Stimulated activated CD8-positive, alpha-beta memory T cell treated with anti-CD3 and anti-CD28 coated beads, Interleukin-2, amount 100 ng/mL, for 48 hours (primary cell): Measurements from ENCODE around the gene LOXL3.

Experiments used
- DNase-seq, 2 donors: peaks; one replicate each; pipeline ENCODE4 v3.0.0-alpha.2; 2020; ENCODE audit warnings: low read depth in 2 of 2

The LOXL3 gene

DNA sequence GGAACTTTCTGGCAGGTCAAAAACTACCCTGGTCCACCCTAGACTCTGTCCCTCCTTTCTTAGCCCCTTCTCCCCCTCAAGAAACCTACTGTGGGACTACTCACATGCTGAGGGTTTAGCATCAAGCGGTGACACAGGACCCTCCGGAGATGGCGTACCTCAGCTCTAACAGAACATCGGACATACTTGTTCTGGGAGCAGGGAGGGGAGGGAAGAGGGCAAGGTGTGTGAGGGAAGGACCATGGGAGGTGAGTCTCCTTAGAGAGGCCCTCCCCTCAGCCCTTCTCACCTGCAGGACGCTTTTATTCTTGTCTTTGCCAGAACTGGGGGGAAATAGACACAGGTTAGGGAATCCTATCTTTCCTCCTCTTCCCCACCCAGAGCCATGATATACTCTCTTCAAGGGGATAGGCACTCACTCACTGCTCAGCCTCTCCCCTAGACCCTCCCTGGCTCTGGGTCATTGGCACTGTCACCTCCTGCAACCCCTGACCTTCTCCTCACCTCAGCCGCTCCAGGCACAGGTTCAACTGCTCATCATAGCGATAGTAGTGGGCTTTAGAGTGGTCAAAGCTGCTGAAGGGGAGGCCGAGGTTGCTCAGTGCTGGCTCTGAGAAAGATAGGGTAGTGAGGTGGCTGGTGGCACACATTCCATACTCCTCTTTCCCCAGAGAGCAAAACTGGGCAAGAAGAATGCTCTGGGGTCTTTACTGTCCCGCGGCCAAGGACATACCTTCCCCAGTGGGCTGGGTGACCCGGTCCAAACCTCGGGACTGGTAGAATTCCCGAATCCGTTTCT lies 48.1 kb downstream of the LOXL3 start:
- DNase-seq, result no peak

- no peak for DNase-seq
These were observed 49.2 kb downstream of the LOXL3 start for GRCh38 chr2:74504591-74504990.

- no peak for DNase-seq
These were observed 50.0 kb downstream of the LOXL3 start for GRCh38 chr2:74503506-74504475.

DNA sequence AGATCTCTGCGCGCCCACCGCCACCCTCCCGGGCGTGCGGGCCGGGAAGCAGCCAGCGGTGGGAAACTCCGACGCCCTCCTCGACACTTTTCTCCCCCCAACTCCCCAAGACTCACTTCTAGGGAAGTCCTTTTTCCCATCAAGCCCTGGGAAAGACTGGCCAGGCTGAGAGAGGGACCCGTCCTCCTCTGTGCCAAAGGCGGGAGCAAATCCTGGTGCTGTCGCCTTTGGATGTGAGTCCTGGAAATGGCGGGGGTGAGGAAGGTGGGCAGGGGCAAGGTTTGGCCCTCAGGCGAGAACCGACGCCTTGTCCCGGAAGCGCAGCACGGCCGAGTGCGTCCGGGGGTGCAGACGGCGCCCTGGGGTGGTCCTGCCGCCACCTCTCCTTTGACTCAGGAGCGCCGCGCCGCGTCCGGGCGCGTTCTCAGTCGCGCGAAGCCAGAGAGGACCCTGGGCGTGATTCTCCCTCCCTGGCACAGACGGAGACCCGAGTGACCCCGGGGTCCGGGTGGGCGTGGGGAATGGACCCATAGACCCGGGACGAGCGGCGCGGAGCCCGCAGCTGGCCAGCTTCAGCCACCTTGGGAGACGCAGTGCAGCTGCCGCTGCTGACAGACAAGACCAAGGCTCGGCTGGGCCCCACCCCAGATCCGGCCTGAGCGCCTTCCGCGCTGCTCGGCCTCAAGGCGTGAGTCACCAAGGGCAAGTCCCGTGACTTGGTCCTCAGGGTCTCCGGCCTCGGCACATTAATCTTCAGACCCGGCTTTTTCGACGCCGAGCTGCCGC lies 50.8 kb downstream of the LOXL3 start:
- no peak for DNase-seq

- no peak for DNase-seq
These were observed 51.5 kb downstream of the LOXL3 start for GRCh38 chr2:74502147-74502719.

DNA sequence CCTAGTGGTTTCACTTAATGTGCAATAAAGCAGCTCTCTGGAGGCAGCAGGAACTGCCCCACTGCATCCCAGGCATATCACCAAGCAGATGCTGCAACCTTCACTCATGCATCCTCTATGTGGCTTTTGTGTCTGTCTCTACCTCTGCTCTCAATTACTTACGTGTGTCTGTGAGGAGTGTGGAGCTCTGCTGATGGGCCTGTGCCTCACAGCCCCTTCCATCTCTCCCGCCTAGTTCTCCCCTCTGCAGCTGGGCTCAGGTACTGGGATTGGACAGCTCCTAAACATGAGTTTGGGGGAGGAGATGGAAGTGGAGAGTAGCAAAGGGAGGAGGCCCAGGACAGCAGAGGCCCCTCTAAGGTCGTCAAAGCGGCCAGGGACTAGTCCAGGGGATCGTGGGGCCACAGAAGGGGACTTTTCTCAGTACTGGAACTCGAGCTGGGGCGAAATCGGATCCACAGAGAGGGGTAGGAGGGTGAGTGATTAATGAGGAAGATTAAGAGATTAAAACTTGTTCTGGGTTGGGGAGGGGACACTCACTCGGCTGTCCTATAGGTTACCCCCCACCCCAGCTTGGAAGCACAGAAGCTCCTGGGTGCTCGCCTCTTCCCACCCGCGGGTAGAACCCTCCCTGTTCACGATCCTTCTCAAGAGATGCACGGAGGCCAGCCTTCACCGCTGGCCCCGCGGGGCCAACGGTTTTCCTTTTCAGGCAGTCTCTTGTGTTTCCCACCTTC lies 52.2 kb downstream of the LOXL3 start:
- no peak for DNase-seq

GRCh38 chr2:74500578-74500946 lies 53.2 kb downstream of the LOXL3 start:
- no peak for DNase-seq

DNA sequence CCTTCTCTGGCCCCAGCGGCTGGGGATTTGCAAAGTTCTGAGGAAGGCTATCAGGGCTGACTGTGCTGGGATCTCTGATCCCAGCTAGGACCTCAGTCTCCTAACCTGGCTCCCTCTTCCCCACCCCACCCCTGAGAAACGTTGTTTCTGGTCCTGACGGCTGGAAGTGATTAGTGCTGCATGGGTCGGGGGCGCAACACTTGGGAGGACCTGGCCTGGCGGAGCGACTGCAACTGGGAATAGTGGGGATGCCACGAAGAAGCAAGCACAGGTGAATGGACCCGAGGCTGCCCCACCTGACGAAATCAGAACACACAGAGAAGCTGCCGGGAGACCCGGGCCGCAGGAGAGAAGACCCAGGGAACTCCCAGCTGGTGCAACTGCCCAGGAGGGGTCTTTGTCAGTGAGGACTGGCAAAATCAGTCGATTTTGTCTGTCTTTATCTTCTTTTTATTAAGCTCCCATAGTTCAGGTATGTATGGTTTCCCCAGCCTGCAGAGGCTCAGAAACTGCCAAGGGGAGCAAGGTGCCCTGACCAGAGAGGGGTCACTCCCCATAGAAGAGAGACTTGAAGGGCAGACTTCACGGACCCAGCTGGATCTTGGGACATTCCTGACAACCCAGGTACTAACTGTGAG lies 53.7 kb downstream of the LOXL3 start:
- no peak for DNase-seq

- no peak for DNase-seq
These were observed 54.3 kb downstream of the LOXL3 start, which contains the start of gene LBX2 for GRCh38 chr2:74499267-74499939. Gene LBX2 (minus strand): TSS chr2:74499603. CDS start chr2:74499537, 66 bp downstream.

DNA sequence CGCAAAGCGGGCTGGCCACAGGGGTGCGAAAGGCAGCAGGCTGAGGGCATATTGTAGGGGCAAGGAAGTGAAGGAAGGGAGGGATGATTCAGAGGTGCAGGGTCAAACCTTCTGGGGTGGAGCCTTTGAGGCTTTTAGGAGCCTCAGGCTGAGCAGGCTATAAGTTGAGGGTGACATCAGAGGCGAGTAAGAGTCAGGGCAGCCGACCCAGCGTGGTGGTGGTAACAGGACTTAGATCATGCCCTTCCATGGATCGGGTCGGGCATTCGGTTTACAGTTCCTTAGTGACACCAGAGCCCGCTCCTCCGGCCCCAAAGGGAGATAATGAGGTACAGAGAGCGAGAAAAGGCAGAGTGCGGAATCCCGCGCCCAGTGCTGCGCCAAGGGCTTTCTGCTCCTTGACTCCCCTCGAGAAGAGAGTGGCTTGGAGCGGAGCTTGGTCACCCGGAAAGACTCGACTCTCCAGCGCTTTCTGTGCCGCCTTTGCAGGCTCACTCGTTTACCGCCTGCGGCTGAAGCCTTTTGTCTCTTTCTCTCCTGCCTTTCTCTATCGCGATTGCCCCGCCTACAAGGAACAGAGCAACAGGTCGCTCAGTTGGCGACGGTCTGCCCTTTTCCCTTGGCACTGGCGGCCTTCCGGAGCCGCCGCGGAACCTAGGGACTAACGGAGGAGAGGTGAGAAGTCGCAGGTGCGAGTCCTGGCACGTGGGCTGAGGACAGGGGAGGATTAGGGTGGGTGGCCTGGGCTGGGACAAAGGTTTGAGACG lies 55.1 kb downstream of the LOXL3 start:
- DNase-seq, result no peak

- no peak for DNase-seq
These were observed 55.8 kb downstream of the LOXL3 start for GRCh38 chr2:74497777-74498499.

DNA sequence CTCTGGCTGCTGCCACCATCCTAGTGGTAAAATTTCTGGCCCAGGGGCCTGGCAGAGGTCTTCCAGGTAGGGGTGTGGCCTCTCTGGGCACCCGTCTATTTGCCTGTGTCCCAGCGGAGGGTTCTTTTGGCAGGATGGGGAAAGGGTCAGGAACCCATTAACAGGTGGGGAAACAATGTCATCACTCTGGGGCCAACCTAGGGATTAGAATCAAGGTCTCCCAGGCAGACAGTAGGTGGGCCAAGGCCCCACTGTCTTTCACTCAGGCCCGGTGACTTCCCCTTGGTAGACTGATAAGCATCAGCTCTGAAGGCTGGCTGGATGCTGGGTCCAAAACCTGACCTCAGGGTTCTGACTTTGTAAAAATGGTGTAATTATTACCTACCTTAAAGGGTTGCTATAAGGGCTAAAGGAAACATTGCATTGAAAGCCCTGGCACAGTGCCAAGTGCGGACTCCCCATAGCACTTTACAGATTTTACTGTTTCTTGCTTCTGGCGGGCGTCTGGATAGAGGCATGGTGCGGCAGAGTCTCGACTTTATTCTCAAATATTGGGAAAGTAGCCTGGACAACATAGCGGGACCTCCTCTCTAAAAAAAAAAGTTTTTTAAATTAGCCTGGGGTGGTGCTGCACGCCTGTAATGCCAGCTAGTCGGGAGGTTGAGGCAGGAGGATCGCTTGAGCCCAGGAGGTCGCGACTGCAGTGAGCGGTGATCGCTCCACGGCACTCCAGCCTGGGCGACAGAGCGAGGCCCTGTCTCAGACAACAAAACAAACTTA lies 56.6 kb downstream of the LOXL3 start:
- DNase-seq, result no peak

- DNase-seq, result no peak
These were observed 58.3 kb downstream of the LOXL3 start for GRCh38 chr2:74495440-74495839.

DNA sequence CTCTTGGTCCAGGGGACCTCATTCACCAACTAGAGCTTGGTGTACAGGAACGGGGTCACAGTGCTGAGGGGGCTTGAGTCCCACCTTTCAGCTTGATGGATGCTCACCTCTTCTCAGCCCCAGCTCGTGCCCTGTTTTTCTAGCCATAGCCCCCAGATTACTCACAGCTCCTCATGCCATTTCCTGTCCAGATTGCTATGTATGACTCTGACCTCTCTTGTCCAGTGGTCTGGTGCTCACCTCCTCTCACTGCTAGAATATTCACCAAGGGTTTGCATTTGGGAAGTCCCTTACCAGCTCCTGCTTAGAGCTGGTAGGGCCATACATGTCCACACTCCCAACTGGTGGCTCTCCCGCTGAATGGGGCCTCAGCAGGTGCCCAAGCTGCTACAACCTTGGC lies 60.2 kb downstream of the LOXL3 start:
- DNase-seq, result no peak

DNA sequence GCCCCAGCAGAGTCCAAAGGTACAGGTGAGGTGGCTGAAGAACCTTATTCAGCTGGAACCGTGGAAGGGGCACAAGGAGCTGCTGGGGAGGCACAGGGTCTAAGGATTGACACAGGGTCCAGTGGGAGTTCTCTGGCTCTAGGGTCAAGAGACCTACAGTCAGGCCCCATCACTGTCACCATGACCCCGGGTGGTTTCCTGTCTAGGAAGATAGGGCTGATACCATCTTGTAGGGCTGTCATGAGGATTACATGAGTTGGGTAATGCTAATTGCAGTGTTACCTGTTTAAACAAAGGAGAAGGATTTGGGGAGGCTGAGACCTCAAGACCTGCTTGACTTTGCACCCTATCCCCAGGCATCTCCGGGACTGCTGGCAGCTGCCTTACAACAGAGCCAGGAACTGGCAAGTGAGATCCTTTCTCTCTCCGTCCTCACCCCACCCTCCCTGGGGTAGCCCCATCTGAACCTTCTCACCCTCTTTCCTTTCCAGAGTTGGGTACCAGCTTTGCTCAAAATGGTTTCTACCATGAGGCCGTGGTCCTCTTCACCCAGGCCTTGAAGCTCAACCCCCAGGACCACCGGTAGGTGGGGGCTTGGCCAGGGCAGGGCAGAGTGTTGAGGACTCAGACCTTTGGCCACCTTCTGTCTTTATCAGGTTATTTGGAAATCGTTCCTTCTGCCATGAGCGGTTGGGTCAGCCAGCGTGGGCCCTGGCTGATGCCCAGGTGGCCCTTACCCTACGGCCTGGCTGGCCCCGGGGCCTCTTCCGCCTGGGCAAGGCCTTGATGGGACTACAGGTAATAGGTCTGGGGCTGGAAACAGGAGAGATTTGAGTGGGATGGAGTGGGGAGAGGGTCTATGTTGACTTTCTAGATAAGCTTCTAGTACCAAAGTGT lies 61.8 kb downstream of the LOXL3 start:
- no peak for DNase-seq

- DNase-seq, result no peak
These were observed 63.8 kb downstream of the LOXL3 start for GRCh38 chr2:74489906-74490305.
